ENCODE data around the gene AXIN2. TPM values are rescaled to one million over a fixed set of nuclear protein-coding genes. Genes with fewer than 3 reads are reported as not detected.
"Not testable (repeated sequence)": the region's sequence is repeated elsewhere in the genome, so short reads cannot be mapped to it uniquely, and the experiment has no call there.

Gene AXIN2
- total RNA-seq, 1 donor from 2014 or later, result 106 TPM

DNA sequence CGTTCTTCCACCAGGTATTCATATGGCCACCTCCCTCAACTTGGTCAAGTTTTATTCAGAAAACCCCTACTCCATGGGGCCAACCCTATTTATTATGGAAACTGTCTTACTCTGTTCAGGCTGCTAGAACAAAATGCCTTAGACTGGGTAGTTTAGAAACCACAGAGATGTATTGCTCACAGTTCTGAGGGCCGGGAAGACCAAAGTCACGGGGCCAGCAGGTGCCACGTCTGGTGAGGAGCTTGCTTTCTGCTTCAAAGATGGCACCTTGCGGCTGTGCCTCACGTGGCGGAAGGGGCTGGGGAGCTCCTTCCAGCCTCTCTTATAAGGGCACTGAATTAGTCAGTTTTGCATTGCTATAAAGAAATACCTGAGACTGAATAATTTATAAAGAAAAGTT is 74.3 kb downstream of the AXIN2 start:
- DNase-seq (ENCODE audit: low spot score), result no peak

DNA sequence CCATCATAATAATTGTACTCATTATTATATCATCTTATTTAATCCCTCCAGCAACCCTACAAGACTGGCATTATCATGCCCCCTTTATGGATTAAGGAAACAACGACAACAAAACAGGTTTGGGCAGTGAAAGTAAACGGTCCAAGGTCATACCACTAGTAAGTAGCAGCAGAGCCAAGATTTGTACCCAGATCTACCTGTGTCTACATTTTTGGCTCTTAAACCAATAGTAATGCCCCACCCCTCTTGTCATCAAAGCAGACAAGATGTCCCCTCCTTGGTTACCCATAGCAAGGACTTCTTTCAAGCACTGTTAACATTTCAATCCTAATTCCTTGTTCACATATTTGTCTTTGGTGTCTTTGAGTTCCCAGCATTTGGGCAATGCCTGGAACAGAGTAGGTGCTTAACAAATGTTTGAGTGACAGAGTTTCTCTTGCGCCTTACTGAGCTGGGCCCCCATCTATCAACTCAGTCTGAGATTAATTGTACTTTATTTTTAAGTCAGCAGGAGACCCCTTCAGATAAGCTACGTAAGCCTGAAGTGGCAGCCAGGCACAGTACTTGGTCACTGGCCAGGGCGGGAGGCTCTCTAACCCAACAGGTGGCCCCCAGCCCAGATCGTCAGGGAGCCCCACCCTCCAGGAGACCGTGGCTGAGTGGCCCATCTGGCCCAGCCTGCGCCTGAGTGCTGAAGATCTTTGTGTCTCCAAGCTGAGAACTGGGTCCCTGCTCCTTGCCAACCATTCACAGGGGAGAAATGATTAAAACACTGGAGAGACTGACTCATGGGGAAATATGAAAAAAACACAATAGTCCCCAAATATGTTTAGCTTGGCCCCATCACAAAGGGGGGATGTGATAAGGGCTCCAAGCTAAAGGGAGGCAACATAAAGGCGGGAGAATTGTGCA is 75.8 kb downstream of the AXIN2 start:
- peak; percentile 47 for DNase-seq (ENCODE audit: low spot score)

DNA sequence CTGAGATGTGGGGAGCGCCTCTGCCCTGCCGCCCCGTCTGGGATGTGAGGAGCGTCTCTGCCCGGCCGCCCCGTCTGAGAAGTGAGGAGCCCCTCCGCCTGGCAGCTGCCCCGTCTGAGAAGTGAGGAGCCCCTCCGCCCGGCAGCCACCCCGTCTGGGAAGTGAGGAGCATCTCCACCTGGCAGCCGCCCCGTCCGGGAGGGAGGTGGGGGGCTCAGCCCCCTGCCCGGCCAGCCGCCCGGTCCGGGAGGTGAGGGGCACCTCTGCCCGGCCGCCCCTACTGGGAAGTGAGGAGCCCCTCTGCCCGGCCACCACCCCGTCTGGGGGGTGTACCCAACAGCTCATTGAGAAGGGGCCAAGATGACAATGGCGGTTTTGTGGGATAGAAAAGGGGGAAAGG is 77.0 kb downstream of the AXIN2 start:
- DNase-seq (ENCODE audit: low spot score), result not testable (repeated sequence)

DNA sequence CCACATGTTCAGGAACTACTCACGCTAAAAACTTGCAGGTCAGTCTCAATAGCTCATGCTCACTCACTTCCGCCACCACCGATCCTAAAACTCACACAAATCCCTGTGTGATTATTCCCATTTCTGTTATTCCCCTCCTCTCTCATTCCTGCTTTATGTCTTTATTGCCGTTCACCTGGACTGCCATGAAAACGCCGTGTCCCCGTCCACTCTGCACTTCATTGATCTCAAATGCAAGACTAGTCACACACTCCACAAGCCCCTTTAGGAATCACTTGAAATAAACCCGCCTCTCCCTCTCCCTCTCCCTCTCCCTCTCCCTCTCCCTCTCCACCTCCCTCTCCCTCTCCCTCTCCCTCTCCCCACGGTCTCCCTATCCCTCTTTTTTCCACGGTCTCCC is 78.0 kb downstream of the AXIN2 start:
- DNase-seq (ENCODE audit: low spot score), result no peak

DNA sequence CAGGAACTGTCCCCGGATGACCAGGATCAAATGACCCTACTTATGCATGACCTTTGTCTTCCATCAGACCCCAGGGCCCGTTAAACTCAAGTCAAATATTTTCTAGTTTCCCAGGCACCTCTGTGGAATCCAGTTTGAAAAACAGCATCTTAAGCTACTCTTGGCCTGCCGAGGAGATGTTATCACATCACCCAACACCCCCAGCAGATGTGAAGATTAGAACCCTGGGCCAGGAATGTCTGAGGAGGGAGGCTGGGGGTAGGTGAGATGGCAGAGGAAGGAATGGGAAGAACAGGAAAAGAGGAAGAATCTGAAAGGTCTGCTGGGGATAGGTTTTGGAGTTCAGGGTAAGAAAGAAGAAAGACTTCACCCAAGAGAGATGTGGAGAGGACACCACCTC is 79.2 kb downstream of the AXIN2 start:
- no peak for DNase-seq (ENCODE audit: low spot score)

DNA sequence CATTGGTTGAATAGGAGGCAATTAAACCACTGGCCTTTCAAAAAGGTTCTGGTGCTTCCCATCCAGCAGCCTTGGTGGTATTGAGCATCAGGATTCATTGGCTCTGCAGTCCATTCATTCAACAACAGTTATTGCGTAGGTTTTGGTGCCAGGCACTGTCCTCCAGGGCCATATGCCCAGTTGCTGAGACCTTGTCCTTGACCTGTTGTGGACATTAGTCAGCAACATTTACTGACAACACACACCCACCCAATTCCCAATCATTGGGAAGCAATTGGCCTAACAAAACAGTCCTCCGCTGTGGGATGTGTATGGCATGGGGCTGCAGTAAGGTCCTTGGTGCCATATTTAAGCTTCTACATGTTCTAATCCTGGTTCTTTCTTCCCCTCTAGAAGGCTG is 82.2 kb downstream of the AXIN2 start:
- no peak for DNase-seq (ENCODE audit: low spot score)
